Mononuclear cell (primary cell): ENCODE measurements around the gene PDE6B. TPM values are rescaled to one million over a fixed set of nuclear protein-coding genes. Genes with fewer than 3 reads are reported as not detected.

Experiments used
- H3K27me3 ChIP-seq: 2 replicates; pipeline ENCODE4 v1.6.0; 2011; ENCODE audit warnings: low read length, control low read depth; ENCODE audit not compliant: insufficient read depth
- H3K4me1 ChIP-seq: 2 replicates; pipeline ENCODE4 v1.5.1; 2011; ENCODE audit warnings: mild to moderate bottlenecking, low read length, control low read depth; ENCODE audit not compliant: insufficient read depth
- H3K4me3 ChIP-seq: 2 replicates; pipeline ENCODE4 v1.5.1; 2011; ENCODE audit warnings: mild to moderate bottlenecking, low read length, moderate library complexity
- H3K9me3 ChIP-seq: 2 replicates; pipeline ENCODE4 v1.5.1; 2011; ENCODE audit warnings: low read depth, mild to moderate bottlenecking, control low read depth, low read length
- total RNA-seq: library from RNA; depleted of rRNA; stranded (reverse); fragments of >200 nt; gene quantifications from one replicate; pipeline ENCODE4 v1.2.3, GENCODE V29; 2012

PDE6B gene
- total RNA-seq, 1 donor, result 10.4 TPM

- H3K27me3 ChIP-seq, result no peaks in the 10 kb centered on the region
- H3K9me3 ChIP-seq, result no peaks in the 10 kb centered on the region
- no peak overlapping the region for H3K4me3 ChIP-seq
- peaks cover 43% of the 10 kb centered on the region for H3K4me1 ChIP-seq
Observed at GRCh38 chr4:710116-710515, 84.7 kb downstream of the PDE6B start.

- Histone ChIP-seq H3K27me3 (no peaks in the 10 kb centered on the region), H3K4me3 (no peak overlapping the region), H3K9me3 (no peaks in the 10 kb centered on the region), H3K4me1 (peaks cover 40% of the 10 kb centered on the region)
Observed at GRCh38 chr4:710916-711315, 85.5 kb downstream of the PDE6B start.

- H3K9me3 ChIP-seq, result no peaks in the 10 kb centered on the region
- peaks cover 29% of the 10 kb centered on the region for H3K4me1 ChIP-seq
- H3K27me3 ChIP-seq, result no peaks in the 10 kb centered on the region
- no peak overlapping the region for H3K4me3 ChIP-seq
Observed at GRCh38 chr4:712093-712492, 86.7 kb downstream of the PDE6B start.

GRCh38 chr4:712916-713632 lies 87.7 kb downstream of the PDE6B start:
- H3K9me3 ChIP-seq, result no peaks in the 10 kb centered on the region
- H3K4me1 ChIP-seq, result peaks cover 20% of the 10 kb centered on the region
- H3K4me3 ChIP-seq, result no peak overlapping the region
- no peaks in the 10 kb centered on the region for H3K27me3 ChIP-seq

GRCh38 chr4:714087-714486 lies 88.7 kb downstream of the PDE6B start:
- H3K9me3 ChIP-seq, result no peaks in the 10 kb centered on the region
- H3K27me3 ChIP-seq, result no peaks in the 10 kb centered on the region
- peaks cover 11% of the 10 kb centered on the region for H3K4me1 ChIP-seq
- no peak overlapping the region for H3K4me3 ChIP-seq

GRCh38 chr4:717601-718320 lies 92.4 kb downstream of the PDE6B start:
- no peaks in the 10 kb centered on the region for H3K9me3 ChIP-seq
- H3K27me3 ChIP-seq, result no peaks in the 10 kb centered on the region

GRCh38 chr4:718460-718859 lies 93.1 kb downstream of the PDE6B start:
- Histone ChIP-seq H3K9me3 (no peaks in the 10 kb centered on the region), H3K27me3 (no peaks in the 10 kb centered on the region), H3K4me1 (no peaks in the 10 kb centered on the region), H3K4me3 (no peak overlapping the region)

More at GRCh38 chr4:717601-718320, 92.4 kb downstream of the PDE6B start:
- Histone ChIP-seq H3K4me1 (no peaks in the 10 kb centered on the region), H3K4me3 (no peak overlapping the region)

Other genes starting within 250 kb of the PDE6B start
- 46.4 TPM for gene ZNF721, start 126.4 kb upstream of the PDE6B start, total RNA-seq
- 24.8 TPM for gene PIGG, start 126.4 kb upstream of the PDE6B start, total RNA-seq
- gene TMEM271, start 49.3 kb upstream of the PDE6B start, total RNA-seq, result not detected
- 39.3 TPM for gene ATP5ME, start 48.7 kb downstream of the PDE6B start, total RNA-seq
- gene MYL5, start 49.0 kb downstream of the PDE6B start, total RNA-seq, result 9.3 TPM
- 2.9 TPM for gene SLC49A3, start 63.6 kb downstream of the PDE6B start, total RNA-seq
- 49.7 TPM for gene PCGF3, start 80.3 kb downstream of the PDE6B start, total RNA-seq
- gene CPLX1, start 200.6 kb downstream of the PDE6B start, total RNA-seq, result 0.10 TPM